AG09309 (cell line): ENCODE results near the gene KIFC1.
"Not testable (repeated sequence)": the region's sequence is repeated elsewhere in the genome, so short reads cannot be mapped to it uniquely, and the experiment has no call there.

ENCODE experiments used
- DNase-seq: peaks from one replicate; pipeline ENCODE4 v3.0.0-alpha.2; 2010; ENCODE audit warnings: low read depth
- H3K4me3 ChIP-seq: 2 replicates; pipeline ENCODE4 v1.5.1; 2011; ENCODE audit warnings: mild to moderate bottlenecking, low read depth, low read length, moderate library complexity; ENCODE audit not compliant: control insufficient read depth
- CTCF ChIP-seq: IDR thresholded peaks from 2 replicates; pipeline ENCODE4 v1.5.1; 2011; ENCODE audit warnings: mild to moderate bottlenecking, low read depth, low read length, inconsistent platforms; ENCODE audit not compliant: insufficient read depth, control insufficient read depth; ENCODE audit errors: missing control alignments

The KIFC1 gene

GRCh38 chr6:33392979-33393378, 1.4 kb downstream of the KIFC1 start:
- H3K4me3 ChIP-seq: peak overlapping the region; percentile 90
- DNase-seq: no peak
- TF ChIP-seq CTCF: no peak

- no peak for DNase-seq
- no peak overlapping the region for H3K4me3 ChIP-seq
- TF ChIP-seq CTCF: no peak
These were observed 5.9 kb downstream of the KIFC1 start for GRCh38 chr6:33397541-33397940.

- not testable (repeated sequence) for DNase-seq, H3K4me3 ChIP-seq
These were observed 7.0 kb downstream of the KIFC1 start for GRCh38 chr6:33398601-33399000.

GRCh38 chr6:33399881-33400280, 8.3 kb downstream of the KIFC1 start:
- not testable (repeated sequence) for H3K4me3 ChIP-seq, DNase-seq

- H3K4me3 ChIP-seq: no peak overlapping the region
- TF ChIP-seq CTCF: no peak
- no peak for DNase-seq
These were observed 13.3 kb downstream of the KIFC1 start for GRCh38 chr6:33404884-33405283.

GRCh38 chr6:33405386-33405940, 13.8 kb downstream of the KIFC1 start:
- H3K4me3 ChIP-seq: no peak overlapping the region
- TF ChIP-seq CTCF: no peak
- no peak for DNase-seq

GRCh38 chr6:33406126-33406525, 14.5 kb downstream of the KIFC1 start:
- DNase-seq: no peak
- H3K4me3 ChIP-seq: no peak overlapping the region
- TF ChIP-seq CTCF: no peak

GRCh38 chr6:33407132-33407718, 15.6 kb downstream of the KIFC1 start:
- TF ChIP-seq CTCF: peak; percentile 41
- no peak overlapping the region for H3K4me3 ChIP-seq
- peak; percentile 39 for DNase-seq
